ENCODE data around the gene SLC10A3.

Gene SLC10A3

GRCh38 chrX:154466907-154467306 lies 23.5 kb downstream of the SLC10A3 start:
- TF ChIP-seq GATA3 (IDR thresholded peaks at IDR 0.05; ENCODE audit: low read depth, low read length) = no peak
- TF ChIP-seq GATA2 (IDR thresholded peaks at IDR 0.05; ENCODE audit: low read depth, low read length) = no peak

GRCh38 chrX:154466036-154466435 lies 24.4 kb downstream of the SLC10A3 start:
- TF ChIP-seq GATA3 (IDR thresholded peaks at IDR 0.05; ENCODE audit: low read depth, low read length) (no peak), GATA2 (IDR thresholded peaks at IDR 0.05; ENCODE audit: low read depth, low read length) (no peak)

GRCh38 chrX:154465601-154466000 lies 24.8 kb downstream of the SLC10A3 start:
- TF ChIP-seq GATA3 (IDR thresholded peaks at IDR 0.05; ENCODE audit: low read depth, low read length) (no peak), GATA2 (IDR thresholded peaks at IDR 0.05; ENCODE audit: low read depth, low read length) (no peak)

GRCh38 chrX:154464806-154465365 lies 25.5 kb downstream of the SLC10A3 start:
- no peak for TF ChIP-seq GATA3 (IDR thresholded peaks at IDR 0.05; ENCODE audit: low read depth, low read length)
- no peak for TF ChIP-seq GATA2 (IDR thresholded peaks at IDR 0.05; ENCODE audit: low read depth, low read length)

- TF ChIP-seq GATA3 (IDR thresholded peaks at IDR 0.05; ENCODE audit: low read depth, low read length) = no peak
- no peak for TF ChIP-seq GATA2 (IDR thresholded peaks at IDR 0.05; ENCODE audit: low read depth, low read length)
These were observed 26.7 kb downstream of the SLC10A3 start for GRCh38 chrX:154463611-154464220.

GRCh38 chrX:154462396-154462795 lies 28.0 kb downstream of the SLC10A3 start:
- no peak for TF ChIP-seq GATA3 (IDR thresholded peaks at IDR 0.05; ENCODE audit: low read depth, low read length)
- no peak for TF ChIP-seq GATA2 (IDR thresholded peaks at IDR 0.05; ENCODE audit: low read depth, low read length)

- TF ChIP-seq GATA3 (IDR thresholded peaks at IDR 0.05; ENCODE audit: low read depth, low read length) = no peak
- TF ChIP-seq GATA2 (IDR thresholded peaks at IDR 0.05; ENCODE audit: low read depth, low read length) = no peak
These were observed 30.1 kb downstream of the SLC10A3 start for GRCh38 chrX:154460326-154460725.

- TF ChIP-seq GATA2 (IDR thresholded peaks at IDR 0.05; ENCODE audit: low read depth, low read length) = no peak
- no peak for TF ChIP-seq GATA3 (IDR thresholded peaks at IDR 0.05; ENCODE audit: low read depth, low read length)
These were observed 30.6 kb downstream of the SLC10A3 start for GRCh38 chrX:154459832-154460231.

- TF ChIP-seq GATA3 (IDR thresholded peaks at IDR 0.05; ENCODE audit: low read depth, low read length) (no peak), GATA2 (IDR thresholded peaks at IDR 0.05; ENCODE audit: low read depth, low read length) (no peak)
These were observed 31.3 kb downstream of the SLC10A3 start for GRCh38 chrX:154458954-154459778.

GRCh38 chrX:154458116-154458953 lies 32.1 kb downstream of the SLC10A3 start, which contains the start of gene PLXNA3:
Gene PLXNA3, plus strand, starts transcription at chrX:154458281. Its CDS starts 1,903 bp downstream, at chrX:154460184.
- no peak for TF ChIP-seq GATA3 (IDR thresholded peaks at IDR 0.05; ENCODE audit: low read depth, low read length)
- no peak for TF ChIP-seq GATA2 (IDR thresholded peaks at IDR 0.05; ENCODE audit: low read depth, low read length)

GRCh38 chrX:154457491-154458115 lies 32.8 kb downstream of the SLC10A3 start:
- TF ChIP-seq GATA2 (IDR thresholded peaks at IDR 0.05; ENCODE audit: low read depth, low read length) (no peak), GATA3 (IDR thresholded peaks at IDR 0.05; ENCODE audit: low read depth, low read length) (no peak)

- no peak for TF ChIP-seq GATA2 (IDR thresholded peaks at IDR 0.05; ENCODE audit: low read depth, low read length)
- no peak for TF ChIP-seq GATA3 (IDR thresholded peaks at IDR 0.05; ENCODE audit: low read depth, low read length)
These were observed 37.6 kb downstream of the SLC10A3 start for GRCh38 chrX:154452823-154453222.

GRCh38 chrX:154450312-154450711 lies 40.1 kb downstream of the SLC10A3 start:
- TF ChIP-seq GATA2 (IDR thresholded peaks at IDR 0.05; ENCODE audit: low read depth, low read length) = no peak
- no peak for TF ChIP-seq GATA3 (IDR thresholded peaks at IDR 0.05; ENCODE audit: low read depth, low read length)

Measured in SH-SY5Y (cell line).